Measurements from ENCODE around the gene PCDHA1.
"Not testable (repeated sequence)": the region's sequence is repeated elsewhere in the genome, so short reads cannot be mapped to it uniquely, and the experiment has no call there.

PCDHA1 gene

DNA sequence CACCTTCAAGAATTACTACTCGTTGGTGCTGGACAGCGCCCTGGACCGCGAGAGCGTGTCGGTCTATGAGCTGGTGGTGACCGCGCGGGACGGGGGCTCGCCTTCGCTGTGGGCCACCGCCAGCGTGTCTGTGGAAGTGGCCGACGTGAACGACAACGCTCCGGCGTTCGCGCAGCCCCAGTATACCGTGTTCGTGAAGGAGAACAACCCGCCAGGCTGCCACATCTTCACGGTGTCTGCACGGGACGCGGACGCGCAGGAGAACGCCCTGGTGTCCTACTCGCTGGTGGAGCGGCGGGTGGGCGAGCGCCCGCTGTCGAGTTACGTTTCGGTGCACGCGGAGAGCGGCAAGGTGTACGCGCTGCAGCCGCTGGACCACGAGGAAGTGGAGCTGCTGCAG lies 37.0 kb downstream of the PCDHA1 start:
- not testable (repeated sequence) for H3K4me3 ChIP-seq (ENCODE audit: low read length); H3K27ac ChIP-seq (ENCODE audit: low read depth, low read length); H3K9ac ChIP-seq (ENCODE audit: low read length); H3K4me1 ChIP-seq (ENCODE audit: control insufficient read depth, insufficient read depth, low read length); H3K36me3 ChIP-seq (ENCODE audit: control insufficient read depth, insufficient read depth, low read length); H3K27me3 ChIP-seq (ENCODE audit: control insufficient read depth, insufficient read depth, low read length)

GRCh38 chr5:140823475-140823874 lies 37.5 kb downstream of the PCDHA1 start:
- H3K36me3 ChIP-seq (ENCODE audit: control insufficient read depth, insufficient read depth, low read length): no peaks in the 10 kb centered on the region
- H3K4me3 ChIP-seq (ENCODE audit: low read length): no peak overlapping the region
- H3K4me1 ChIP-seq (ENCODE audit: control insufficient read depth, insufficient read depth, low read length): no peaks in the 10 kb centered on the region
- H3K27ac ChIP-seq (ENCODE audit: low read depth, low read length): no peak overlapping the region
- H3K27me3 ChIP-seq (ENCODE audit: control insufficient read depth, insufficient read depth, low read length): no peaks in the 10 kb centered on the region
- H3K9ac ChIP-seq (ENCODE audit: low read length): no peak overlapping the region

DNA sequence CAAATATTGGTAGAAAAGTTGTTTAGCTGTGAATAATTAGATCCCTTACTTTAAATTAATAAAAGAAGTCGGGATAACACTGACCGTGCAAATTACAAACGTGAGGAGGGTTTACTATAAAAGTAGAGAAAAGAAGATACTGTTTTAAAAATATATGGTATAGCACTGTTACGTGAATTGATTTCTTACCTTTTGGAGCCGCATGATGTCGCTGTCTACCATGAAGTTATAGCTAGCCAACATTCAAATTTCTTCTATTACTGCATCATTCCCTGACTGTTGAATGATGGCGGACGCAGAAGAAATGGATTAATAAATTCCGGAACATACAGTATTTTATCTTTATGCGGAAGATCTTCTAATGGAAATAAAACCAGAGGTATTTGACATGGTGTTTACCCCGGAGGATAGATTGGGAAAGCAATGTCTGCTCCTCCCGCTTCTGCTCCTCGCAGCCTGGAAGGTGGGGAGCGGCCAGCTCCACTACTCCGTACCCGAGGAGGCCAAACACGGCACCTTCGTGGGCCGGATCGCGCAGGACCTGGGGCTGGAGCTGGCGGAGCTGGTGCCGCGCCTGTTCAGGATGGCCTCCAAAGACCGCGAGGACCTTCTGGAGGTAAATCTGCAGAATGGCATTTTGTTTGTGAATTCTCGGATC lies 41.9 kb downstream of the PCDHA1 start, which contains the start of gene PCDHA6:
Gene PCDHA6 (plus strand): TSS at position 257 of the 658 bp plus-strand sequence. CDS start 132 bp downstream, at position 389.
- Histone ChIP-seq H3K9ac (ENCODE audit: low read length) (no peak within 1 kb of the TSS), H3K4me3 (ENCODE audit: low read length) (no peak within 1 kb of the TSS), H3K27me3 (ENCODE audit: control insufficient read depth, insufficient read depth, low read length) (no peaks in the 10 kb centered on the region), H3K27ac (ENCODE audit: low read depth, low read length) (no peak within 1 kb of the TSS), H3K4me1 (ENCODE audit: control insufficient read depth, insufficient read depth, low read length) (no peaks in the 10 kb centered on the region), H3K36me3 (ENCODE audit: control insufficient read depth, insufficient read depth, low read length) (no peaks in the 10 kb centered on the region)

GRCh38 chr5:140828362-140828737 lies 42.4 kb downstream of the PCDHA1 start:
- H3K9ac ChIP-seq (ENCODE audit: low read length): no peak overlapping the region
- no peaks in the 10 kb centered on the region for H3K4me1 ChIP-seq (ENCODE audit: control insufficient read depth, insufficient read depth, low read length)
- H3K36me3 ChIP-seq (ENCODE audit: control insufficient read depth, insufficient read depth, low read length): no peaks in the 10 kb centered on the region
- no peak overlapping the region for H3K4me3 ChIP-seq (ENCODE audit: low read length)
- no peak overlapping the region for H3K27ac ChIP-seq (ENCODE audit: low read depth, low read length)
- no peaks in the 10 kb centered on the region for H3K27me3 ChIP-seq (ENCODE audit: control insufficient read depth, insufficient read depth, low read length)

GRCh38 chr5:140829511-140830501 lies 43.9 kb downstream of the PCDHA1 start:
- H3K27me3 ChIP-seq (ENCODE audit: control insufficient read depth, insufficient read depth, low read length); H3K4me3 ChIP-seq (ENCODE audit: low read length); H3K27ac ChIP-seq (ENCODE audit: low read depth, low read length); H3K9ac ChIP-seq (ENCODE audit: low read length); H3K4me1 ChIP-seq (ENCODE audit: control insufficient read depth, insufficient read depth, low read length); H3K36me3 ChIP-seq (ENCODE audit: control insufficient read depth, insufficient read depth, low read length): not testable (repeated sequence)

DNA sequence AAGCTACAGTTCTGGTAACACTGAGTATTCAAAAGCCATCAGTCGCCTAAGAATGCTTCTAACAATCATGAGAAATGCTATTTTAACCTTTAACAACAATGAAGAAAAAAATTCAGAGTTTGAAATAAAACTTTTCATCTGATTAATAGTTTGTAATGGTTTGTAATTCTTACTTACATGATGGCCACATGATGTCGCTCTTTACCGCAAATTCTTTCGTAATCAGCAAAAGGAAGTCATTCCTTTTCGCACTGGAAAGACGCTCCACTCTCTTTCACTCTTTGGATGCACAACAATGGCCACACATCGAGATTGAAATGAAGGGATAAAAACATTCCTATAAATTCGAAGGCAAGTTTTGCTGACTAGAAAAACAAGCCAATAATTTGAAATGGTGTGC lies 48.1 kb downstream of the PCDHA1 start, which contains the start of gene PCDHA7:
Gene PCDHA7 (plus strand): TSS at position 277 of the 400 bp plus-strand sequence. CDS start 115 bp downstream, at position 392.
- no peak within 1 kb of the TSS for H3K27ac ChIP-seq (ENCODE audit: low read depth, low read length)
- H3K9ac ChIP-seq (ENCODE audit: low read length): no peak within 1 kb of the TSS
- no peak within 1 kb of the TSS for H3K4me3 ChIP-seq (ENCODE audit: low read length)
- H3K27me3 ChIP-seq (ENCODE audit: control insufficient read depth, insufficient read depth, low read length): peaks cover 2% of the 10 kb centered on the region
- H3K36me3 ChIP-seq (ENCODE audit: control insufficient read depth, insufficient read depth, low read length): no peaks in the 10 kb centered on the region
- no peaks in the 10 kb centered on the region for H3K4me1 ChIP-seq (ENCODE audit: control insufficient read depth, insufficient read depth, low read length)

DNA sequence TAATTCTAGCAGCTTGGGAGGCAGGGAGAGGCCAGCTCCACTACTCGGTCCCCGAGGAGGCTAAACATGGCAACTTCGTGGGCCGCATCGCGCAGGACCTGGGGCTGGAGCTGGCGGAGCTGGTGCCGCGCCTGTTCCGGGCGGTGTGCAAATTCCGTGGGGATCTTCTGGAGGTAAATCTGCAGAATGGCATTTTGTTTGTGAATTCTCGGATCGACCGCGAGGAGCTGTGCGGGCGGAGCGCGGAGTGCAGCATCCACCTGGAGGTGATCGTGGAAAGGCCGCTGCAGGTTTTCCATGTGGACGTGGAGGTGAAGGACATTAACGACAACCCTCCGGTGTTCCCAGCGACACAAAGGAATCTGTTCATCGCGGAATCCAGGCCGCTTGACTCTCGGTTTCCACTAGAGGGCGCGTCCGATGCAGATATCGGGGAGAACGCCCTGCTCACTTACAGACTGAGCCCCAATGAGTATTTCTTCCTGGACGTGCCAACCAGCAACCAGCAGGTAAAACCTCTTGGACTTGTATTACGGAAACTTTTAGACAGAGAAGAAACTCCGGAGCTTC lies 48.6 kb downstream of the PCDHA1 start:
- not testable (repeated sequence) for H3K27me3 ChIP-seq (ENCODE audit: control insufficient read depth, insufficient read depth, low read length)

DNA sequence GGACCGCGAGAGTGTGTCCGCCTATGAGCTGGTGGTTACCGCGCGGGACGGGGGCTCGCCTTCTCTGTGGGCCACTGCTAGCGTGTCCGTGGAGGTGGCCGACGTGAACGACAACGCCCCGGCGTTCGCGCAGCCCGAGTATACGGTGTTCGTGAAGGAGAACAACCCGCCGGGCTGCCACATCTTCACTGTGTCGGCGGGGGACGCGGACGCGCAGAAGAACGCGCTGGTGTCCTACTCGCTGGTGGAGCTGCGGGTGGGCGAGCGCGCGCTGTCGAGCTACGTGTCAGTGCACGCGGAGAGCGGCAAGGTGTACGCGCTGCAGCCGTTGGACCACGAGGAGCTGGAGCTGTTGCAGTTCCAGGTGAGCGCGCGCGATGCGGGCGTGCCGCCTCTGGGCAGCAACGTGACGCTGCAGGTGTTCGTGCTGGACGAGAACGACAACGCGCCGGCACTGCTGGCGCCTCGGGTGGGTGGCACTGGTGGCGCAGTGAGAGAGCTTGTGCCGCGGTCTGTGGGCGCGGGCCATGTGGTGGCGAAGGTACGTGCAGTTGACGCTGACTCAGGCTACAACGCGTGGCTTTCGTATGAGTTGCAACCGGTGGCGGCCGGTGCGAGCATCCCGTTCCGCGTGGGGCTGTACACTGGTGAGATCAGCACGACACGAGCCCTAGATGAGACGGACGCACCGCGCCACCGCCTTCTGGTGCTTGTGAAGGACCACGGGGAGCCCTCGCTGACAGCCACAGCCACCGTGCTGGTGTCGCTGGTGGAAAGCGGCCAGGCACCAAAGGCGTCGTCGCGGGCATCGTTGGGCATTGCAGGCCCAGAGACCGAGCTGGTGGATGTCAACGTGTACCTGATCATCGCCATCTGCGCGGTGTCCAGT lies 49.9 kb downstream of the PCDHA1 start:
- Histone ChIP-seq H3K27me3 (ENCODE audit: control insufficient read depth, insufficient read depth, low read length) (peaks cover 2% of the 10 kb centered on the region), H3K9ac (ENCODE audit: low read length) (no peak overlapping the region), H3K4me1 (ENCODE audit: control insufficient read depth, insufficient read depth, low read length) (no peaks in the 10 kb centered on the region), H3K36me3 (ENCODE audit: control insufficient read depth, insufficient read depth, low read length) (no peaks in the 10 kb centered on the region), H3K4me3 (ENCODE audit: low read length) (no peak overlapping the region), H3K27ac (ENCODE audit: low read depth, low read length) (no peak overlapping the region)

More for the DNA sequence above, 48.6 kb downstream of the PCDHA1 start:
- not testable (repeated sequence) for H3K27ac ChIP-seq (ENCODE audit: low read depth, low read length); H3K4me3 ChIP-seq (ENCODE audit: low read length); H3K4me1 ChIP-seq (ENCODE audit: control insufficient read depth, insufficient read depth, low read length); H3K36me3 ChIP-seq (ENCODE audit: control insufficient read depth, insufficient read depth, low read length); H3K9ac ChIP-seq (ENCODE audit: low read length)

GRCh38 chr5:140840978-140841962 lies 55.3 kb downstream of the PCDHA1 start, which contains the start of gene PCDHA8:
Gene PCDHA8, plus strand, starts transcription at chr5:140841187. Its CDS starts 135 bp downstream, at chr5:140841322.
- H3K27ac ChIP-seq (ENCODE audit: low read depth, low read length): no peak within 1 kb of the TSS
- H3K27me3 ChIP-seq (ENCODE audit: control insufficient read depth, insufficient read depth, low read length): peaks cover 1% of the 10 kb centered on the region
- H3K36me3 ChIP-seq (ENCODE audit: control insufficient read depth, insufficient read depth, low read length): no peaks in the 10 kb centered on the region
- no peaks in the 10 kb centered on the region for H3K4me1 ChIP-seq (ENCODE audit: control insufficient read depth, insufficient read depth, low read length)
- no peak within 1 kb of the TSS for H3K4me3 ChIP-seq (ENCODE audit: low read length)
- no peak within 1 kb of the TSS for H3K9ac ChIP-seq (ENCODE audit: low read length)

- H3K9ac ChIP-seq (ENCODE audit: low read length): no peak overlapping the region
- no peak overlapping the region for H3K27ac ChIP-seq (ENCODE audit: low read depth, low read length)
- H3K27me3 ChIP-seq (ENCODE audit: control insufficient read depth, insufficient read depth, low read length): no peaks in the 10 kb centered on the region
- no peak overlapping the region for H3K4me3 ChIP-seq (ENCODE audit: low read length)
- no peaks in the 10 kb centered on the region for H3K36me3 ChIP-seq (ENCODE audit: control insufficient read depth, insufficient read depth, low read length)
- H3K4me1 ChIP-seq (ENCODE audit: control insufficient read depth, insufficient read depth, low read length): no peaks in the 10 kb centered on the region
These were observed 57.1 kb downstream of the PCDHA1 start for GRCh38 chr5:140842798-140843733.
